ENCODE results near the gene HTR7. TPM values are rescaled to one million over a fixed set of nuclear protein-coding genes. Genes with fewer than 3 reads are reported as not detected.
A peak's percentile ranks its signal among the peaks of the same experiment; 100 is the strongest.

Gene HTR7
- total and polyA plus RNA-seq, 9 of the 15 experiments (the other 6 are each of a cell fraction or from before 2014, with no cell fraction given) = 0.07 to 0.33 (median 0.18) TPM

DNA sequence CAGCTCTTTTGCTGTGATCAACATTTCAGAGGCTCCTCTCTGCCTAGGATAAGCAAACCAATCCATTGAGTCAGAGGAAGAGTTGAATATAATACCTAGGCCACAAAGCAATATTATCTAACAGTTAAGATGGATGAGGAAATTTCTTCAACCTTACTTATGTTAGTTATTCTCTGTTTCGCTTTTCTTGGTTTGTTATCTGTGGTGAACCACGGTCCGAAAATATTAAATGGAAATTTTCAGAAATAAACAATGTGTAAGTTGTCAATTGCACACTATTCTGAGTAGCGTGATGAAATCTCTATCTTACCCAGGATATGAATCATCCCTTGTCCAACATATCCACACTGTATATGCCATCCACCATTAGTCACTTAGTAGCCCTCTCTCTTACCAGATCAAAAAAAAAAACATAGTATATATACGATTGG, 1.5 kb upstream of the HTR7 start:
- TF ChIP-seq HDAC2 (IDR thresholded peaks at IDR 0.05) (no peak), FOSL1 (tag; conservative IDR thresholded peaks at IDR 0.05) (no peak), CEBPG (CRISPR knock-in tag; IDR thresholded peaks at IDR 0.05) (no peak), CEBPG (tag; conservative IDR thresholded peaks at IDR 0.05 in 1 of 2, IDR thresholded peaks at IDR 0.05 in 1 of 2) (peak in 1 of 2 experiments; percentile 44; a peak in 1 of 4 replicates), TCF7L2 (IDR thresholded peaks at IDR 0.05; ENCODE audit: low read depth, low read length) (no peak), TEAD1 (CRISPR knock-in tag; IDR thresholded peaks at IDR 0.05) (no peak)
- TF ChIP-seq, protein P1, sequence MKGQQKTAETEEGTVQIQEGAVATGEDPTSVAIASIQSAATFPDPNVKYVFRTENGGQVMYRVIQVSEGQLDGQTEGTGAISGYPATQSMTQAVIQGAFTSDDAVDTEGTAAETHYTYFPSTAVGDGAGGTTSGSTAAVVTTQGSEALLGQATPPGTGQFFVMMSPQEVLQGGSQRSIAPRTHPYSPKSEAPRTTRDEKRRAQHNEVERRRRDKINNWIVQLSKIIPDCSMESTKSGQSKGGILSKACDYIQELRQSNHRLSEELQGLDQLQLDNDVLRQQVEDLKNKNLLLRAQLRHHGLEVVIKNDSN (CRISPR knock-in tag; IDR thresholded peaks at IDR 0.05) = no peak
- TF ChIP-seq, protein P2, sequence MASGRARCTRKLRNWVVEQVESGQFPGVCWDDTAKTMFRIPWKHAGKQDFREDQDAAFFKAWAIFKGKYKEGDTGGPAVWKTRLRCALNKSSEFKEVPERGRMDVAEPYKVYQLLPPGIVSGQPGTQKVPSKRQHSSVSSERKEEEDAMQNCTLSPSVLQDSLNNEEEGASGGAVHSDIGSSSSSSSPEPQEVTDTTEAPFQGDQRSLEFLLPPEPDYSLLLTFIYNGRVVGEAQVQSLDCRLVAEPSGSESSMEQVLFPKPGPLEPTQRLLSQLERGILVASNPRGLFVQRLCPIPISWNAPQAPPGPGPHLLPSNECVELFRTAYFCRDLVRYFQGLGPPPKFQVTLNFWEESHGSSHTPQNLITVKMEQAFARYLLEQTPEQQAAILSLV (tag; IDR thresholded peaks at IDR 0.05) = no peak
- TF ChIP-seq, protein P3, sequence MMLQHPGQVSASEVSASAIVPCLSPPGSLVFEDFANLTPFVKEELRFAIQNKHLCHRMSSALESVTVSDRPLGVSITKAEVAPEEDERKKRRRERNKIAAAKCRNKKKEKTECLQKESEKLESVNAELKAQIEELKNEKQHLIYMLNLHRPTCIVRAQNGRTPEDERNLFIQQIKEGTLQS (IDR thresholded peaks at IDR 0.05) = 0 out of 2 replicates have a peak, but pooled peaks have one; percentile 36
- TF ChIP-seq, protein P3 (CRISPR knock-in tag; conservative IDR thresholded peaks at IDR 0.05) = no peak
- Histone ChIP-seq H3K36me3 (ENCODE audit: control insufficient read depth, insufficient read depth, low read length) (no peaks in the 10 kb centered on the region), H3K4me1 (replicated peaks in 1 of 2; ENCODE audit: control insufficient read depth in 2 of 2, insufficient read depth in 2 of 2, low read length in 2 of 2) (peaks cover 0 to 15% of the 10 kb centered on the region in 2 experiments; a peak in 3 of 5 replicates), H3K9ac (ENCODE audit: insufficient read depth in 1 of 2, low read depth in 2 of 2, low read length in 2 of 2) (no peak overlapping the region), H3K4me2 (ENCODE audit: insufficient read depth, low read length) (no peak overlapping the region), H3K9me3 (replicated peaks; ENCODE audit: control insufficient read depth, insufficient read depth, low read depth, low read length) (no peaks in the 10 kb centered on the region), H3K27ac (ENCODE audit: extremely low read depth, low read depth, low read length) (no peak overlapping the region), H4K20me1 (replicated peaks; ENCODE audit: control insufficient read depth, insufficient read depth, low read length) (no peaks in the 10 kb centered on the region), H3K9me1 (ENCODE audit: control insufficient read depth, insufficient read depth, low read length) (no peaks in the 10 kb centered on the region), H3K79me2 (ENCODE audit: control insufficient read depth, insufficient read depth, low read length) (no peaks in the 10 kb centered on the region), H3K4me3 (no peak overlapping the region), H3K27me3 (ENCODE audit: control insufficient read depth in 2 of 2, insufficient read depth in 2 of 2, low read length in 2 of 2) (peaks cover 8 to 13% of the 10 kb centered on the region in 2 experiments; a peak in 4 of 5 replicates), H2AFZ (ENCODE audit: low read depth, low read length) (no peak overlapping the region)
- ATAC-seq = no peak
- in situ Hi-C loops (cut with MboI) = loop anchor here (10.0 to 25.0 kb wide), 2 partner anchors 105 to 1422 kb away; no protein-coding TSS in a partner anchor
- BruUV-seq (replicated peaks) = no TSS peak
- intact Hi-C loops (cut with micrococcal nuclease) = no loop called here
- ChIA-PET CTCF (ENCODE audit: low intra/inter-chr PET ratio) (interaction anchor here (1.2 kb wide), 1 partner anchor 108 kb away, joined by 4 read pairs; no protein-coding TSS in a partner anchor), POLR2A (no interaction called here)
- 12% methylated on average over 5 of the region's 5 CpGs for WGBS (ENCODE audit: insufficient coverage, low coverage, missing lambda C conversion rate)
- FAIRE-seq = no peak
- DNase-seq (ENCODE audit: extremely low read depth in 1 of 4, low spot score in 3 of 4) = no peak

Measured in K562 (cell line).